Pancreas (tissue), 10 donors: Measurements from ENCODE around the gene GALNT15. TPM values are rescaled to one million over a fixed set of nuclear protein-coding genes. Genes with fewer than 3 reads are reported as not detected.

Experiments used
- ATAC-seq, 4 donors: fragments of 200-7000 bp; cut with Tn5 transposase; one replicate each; pipeline versions ENCODE4 v1.8.0 to v1.9.1; 2020; ENCODE audit warnings: mild to moderate bottlenecking in 4 of 4, moderate library complexity in 4 of 4
- DNase-seq, 6 donors: peaks; one replicate each; pipeline ENCODE4 v3.0.0-alpha.2; 2020
- FAIRE-seq: peaks from 2 replicates; lab custom pipeline; 2012; peaks lifted over from hg19 to GRCh38; lab: Jason Lieb, UNC
- H3K27ac ChIP-seq, 4 donors: fragments of 200-600 bp; sonication (generic); 1 replicate in 3 of 4; 2 replicates in 1 of 4; pipeline versions ENCODE4 v1.5.0 to v1.8.0; 2020
- H3K27me3 ChIP-seq, 4 donors: fragments of 200-600 bp; one replicate each; pipeline ENCODE4 v1.8.0; 2021
- H3K36me3 ChIP-seq, 3 donors: fragments of 200-600 bp; sonication (generic) in 1 of 3; one replicate each; pipeline versions ENCODE4 v1.5.0 to v1.8.0; 2020 to 2021
- H3K4me1 ChIP-seq, 3 donors: fragments of 200-600 bp; one replicate each; pipeline ENCODE4 v1.8.0; 2021
- H3K4me3 ChIP-seq, 4 donors: fragments of 200-600 bp; sonication (generic) in 2 of 4; one replicate each; pipeline versions ENCODE4 v1.5.0 to v1.8.0; 2020 to 2021
- H3K9me3 ChIP-seq, 4 donors: fragments of 200-600 bp; one replicate each; pipeline ENCODE4 v1.8.0; 2021
- CTCF ChIP-seq, 4 donors: fragments of 200-600 bp; sonication (generic) in 3 of 4; IDR thresholded peaks; one replicate each; pipeline versions ENCODE4 v1.5.0 to v1.8.0; 2021; ENCODE audit warnings: antibody characterized with exemption in 4 of 4
- WGBS, 2 donors: extraction: QIAGEN DNeasy Blood & Tissue Kit; methylation state at CpG; one replicate each; pipeline ENCODE4 v1.1.7; 2013; 5-methylcytosine and 5-hydroxymethylcytosine counted together
- intact Hi-C, 3 donors: fragments of 100-400 bp; cut with DNase I; formaldehyde crosslinking; loops; one replicate each; pipeline versions ENCODE4 v1.11.1 to v1.14.2; 2022
- polyA plus RNA-seq, 2 donors: library from polyadenylated mRNA; stranded (reverse); fragments of 200-250 nt; gene quantifications; one replicate each; pipeline ENCODE4 v1.2.3, GENCODE V29; 2013
- total RNA-seq, 6 donors: library from RNA; stranded (reverse); fragmentation: NEBNext Ultra II Directional in 4 of 6; extraction: Animal tissue kit (Norgen Biotek cat#: 25700) in 4 of 6; gene quantifications; one replicate each; pipeline versions ENCODE4 v1.2.1 to v1.2.4, GENCODE V29; 2021 to 2023
- donor health status: healthy with polysubstance abuse.
- donor health status: DM: no; HTN: no; CAD: no; lungs with moderate emphysema.
- donor health status: DM: no; HTN: no; CAD: no.
- donor health status: control.
- donor health status: control.
- donor health status: Bipolar disorder and iron deficiency.
- donor health status: DM: yes; HTN: yes; CAD: no.
- donor health status: DM: no; HTN: no; CAD: no.
- donor health status: DM: no; HTN: no; CAD: no.
- donor health status: DM: yes; HTN: yes; CAD: no.

Gene GALNT15
- total and polyA plus RNA-seq, 8 donors = 0.78 to 5.6 (median 2.6) TPM

DNA sequence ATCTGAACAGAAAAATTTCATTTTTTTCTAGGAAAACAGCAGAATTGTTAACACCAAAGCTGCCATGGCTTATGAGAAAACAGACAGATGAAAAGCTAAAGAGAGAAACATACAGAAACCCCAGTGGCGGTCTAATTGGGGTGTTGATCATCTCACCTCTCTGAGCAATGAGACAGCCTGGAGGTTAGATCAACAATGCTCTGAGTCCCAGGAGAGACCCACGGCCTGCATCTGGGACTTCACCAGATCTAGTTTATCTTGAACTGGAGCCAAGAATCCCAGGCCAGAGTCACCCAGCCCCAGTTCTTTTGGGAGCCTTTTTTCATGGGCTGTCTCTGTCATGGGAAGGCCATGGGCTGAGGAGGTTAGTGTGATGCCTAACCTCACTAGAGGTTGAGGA, 3.5 kb upstream of the GALNT15 start:
- intact Hi-C loops = loop anchor here in 1 of 3 donors (10.0 kb wide), 1 partner anchor 116 kb away; no protein-coding TSS in a partner anchor
- Histone ChIP-seq H3K4me1 (no peaks in the 10 kb centered on the region), H3K27me3 (no peaks in the 10 kb centered on the region), H3K9me3 (no peaks in the 10 kb centered on the region), H3K36me3 (no peaks in the 10 kb centered on the region), H3K27ac (no peak overlapping the region), H3K4me3 (no peak overlapping the region)
- 56 to 59% methylated on average over 2 of the region's 2 CpGs for WGBS, 2 donors
- no peak for DNase-seq
- no peak for FAIRE-seq
- TF ChIP-seq CTCF (IDR thresholded peaks at IDR 0.05) = no peak
- ATAC-seq = no peak

GRCh38 chr3:16171825-16172224, 2.7 kb upstream of the GALNT15 start:
- intact Hi-C loops = loop anchor here in 1 of 3 donors (10.0 kb wide), 1 partner anchor 117 kb away; no protein-coding TSS in a partner anchor
- TF ChIP-seq CTCF (IDR thresholded peaks at IDR 0.05) = no peak
- 60 to 78% methylated on average over 1 of the region's 1 CpG for WGBS, 2 donors
- Histone ChIP-seq H3K4me3 (no peak overlapping the region), H3K36me3 (no peaks in the 10 kb centered on the region), H3K27me3 (no peaks in the 10 kb centered on the region), H3K9me3 (no peaks in the 10 kb centered on the region), H3K27ac (no peak overlapping the region), H3K4me1 (no peaks in the 10 kb centered on the region)
- DNase-seq = no peak
- no peak for FAIRE-seq
- no peak for ATAC-seq

DNA sequence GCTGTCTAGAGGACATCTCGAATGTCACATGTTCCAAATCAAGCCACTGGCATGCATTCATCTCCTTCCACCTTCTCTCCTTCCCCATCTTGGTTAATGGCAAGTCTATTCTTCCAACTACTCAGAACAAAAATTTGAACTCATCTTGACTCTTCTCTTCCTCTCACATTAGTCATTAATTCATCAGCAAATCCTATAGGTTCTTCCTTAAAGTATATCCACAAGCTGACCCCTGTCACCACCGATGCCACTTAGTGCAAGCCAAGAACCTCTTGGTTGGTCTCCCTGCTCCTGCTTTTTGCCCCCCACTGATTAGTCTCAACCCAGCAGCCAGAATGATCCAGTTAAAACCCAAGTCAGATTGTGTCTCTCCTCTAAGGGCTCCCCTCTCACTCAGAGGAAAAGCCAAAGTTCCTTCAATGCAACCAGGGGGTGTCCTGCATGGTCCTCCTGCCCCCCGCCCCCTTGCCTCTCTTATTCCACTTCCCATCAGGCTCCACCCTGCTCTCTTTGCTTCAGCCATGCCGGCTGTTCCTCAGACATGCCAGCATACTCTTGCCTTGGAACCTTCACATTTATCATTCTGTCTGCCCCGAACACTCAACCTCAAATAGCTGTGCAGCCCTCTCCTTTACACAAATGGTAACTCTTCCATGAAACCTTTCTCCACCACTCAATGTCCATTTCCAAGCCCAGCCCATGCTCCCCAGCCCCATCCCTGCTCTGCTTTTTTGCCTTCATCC, 1.0 kb upstream of the GALNT15 start:
- TF ChIP-seq CTCF (IDR thresholded peaks at IDR 0.05) = no peak
- 60 to 69% methylated on average over 5 of the region's 5 CpGs for WGBS, 2 donors
- Histone ChIP-seq H3K9me3 (no peaks in the 10 kb centered on the region), H3K27ac (no peak overlapping the region), H3K27me3 (no peaks in the 10 kb centered on the region), H3K4me3 (no peak overlapping the region), H3K36me3 (no peaks in the 10 kb centered on the region), H3K4me1 (no peaks in the 10 kb centered on the region)
- no peak for FAIRE-seq
- intact Hi-C loops = loop anchor here in 1 of 3 donors (10.0 kb wide), 1 partner anchor 119 kb away; no protein-coding TSS in a partner anchor
- DNase-seq = no peak
- ATAC-seq = no peak

DNA sequence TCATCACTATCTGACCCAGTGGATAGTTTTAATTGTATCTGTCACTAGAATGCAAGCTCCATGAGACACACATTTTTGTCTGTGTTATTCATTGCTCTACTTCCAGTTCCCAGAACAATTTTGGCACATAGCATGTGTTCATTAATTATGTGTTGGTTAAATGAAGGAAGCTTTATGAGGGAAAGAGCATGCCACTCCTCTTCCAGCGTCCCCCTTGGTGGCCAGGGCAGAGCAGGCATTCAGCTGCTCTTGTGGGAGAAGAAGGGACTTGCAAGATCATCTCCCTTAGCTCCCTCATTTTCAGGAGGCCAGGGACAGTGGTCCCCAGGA, 489 bp upstream of the GALNT15 start:
- no peak overlapping the region for H3K4me3 ChIP-seq
- no peak for FAIRE-seq
- no peak for TF ChIP-seq CTCF (IDR thresholded peaks at IDR 0.05)
- H3K9me3 ChIP-seq = no peaks in the 10 kb centered on the region
- no peaks in the 10 kb centered on the region for H3K27me3 ChIP-seq
- no peak for ATAC-seq
- H3K27ac ChIP-seq = no peak overlapping the region
- no peak for DNase-seq
- H3K4me1 ChIP-seq = no peaks in the 10 kb centered on the region
- intact Hi-C loops = loop anchor here in 1 of 3 donors (10.0 kb wide), 1 partner anchor 119 kb away; no protein-coding TSS in a partner anchor
- 0 to 24% methylated on average over 1 of the region's 1 CpG for WGBS, 2 donors
- H3K36me3 ChIP-seq = no peaks in the 10 kb centered on the region
